ENCODE data around the gene DUOXA1. TPM values are rescaled to one million over a fixed set of nuclear protein-coding genes. Genes with fewer than 3 reads are reported as not detected.
"Not testable (repeated sequence)": the region's sequence is repeated elsewhere in the genome, so short reads cannot be mapped to it uniquely, and the experiment has no call there.

Gene DUOXA1
- total RNA-seq, 1 donor from 2014 or later, result not detected

GRCh38 chr15:45079201-45079600, 50.5 kb downstream of the DUOXA1 start:
- not testable (repeated sequence) for H3K36me3 ChIP-seq; H3F3A ChIP-seq (ENCODE audit: low read depth); H3K4me1 Mint-ChIP-seq; H2AFZ ChIP-seq (replicated peaks); H3K9me3 ChIP-seq (ENCODE audit: low read depth); H3K4me1 ChIP-seq; H3K9me3 Mint-ChIP-seq; H3K4me3 Mint-ChIP-seq; DNase-seq (ENCODE audit: low spot score); H3K27ac Mint-ChIP-seq; H3K9ac ChIP-seq; H3K4me3 ChIP-seq; H3K4me2 ChIP-seq; H3K27me3 ChIP-seq; H4K20me1 ChIP-seq (ENCODE audit: low read depth); H3K27me3 Mint-ChIP-seq (ENCODE audit: insufficient read depth, low read depth); H3K79me2 ChIP-seq (ENCODE audit: low read depth); H3K27ac ChIP-seq; H3K36me3 Mint-ChIP-seq

- H3K36me3 ChIP-seq; H4K20me1 ChIP-seq (ENCODE audit: low read depth); H3K4me3 ChIP-seq; H3K27me3 ChIP-seq; H3K4me1 Mint-ChIP-seq; H3K27ac ChIP-seq; H3K4me1 ChIP-seq; H3K36me3 Mint-ChIP-seq; H2AFZ ChIP-seq (replicated peaks); H3K27ac Mint-ChIP-seq; H3K9me3 Mint-ChIP-seq; H3K4me3 Mint-ChIP-seq; H3K9ac ChIP-seq; H3K79me2 ChIP-seq (ENCODE audit: low read depth); H3K9me3 ChIP-seq (ENCODE audit: low read depth); H3K4me2 ChIP-seq; H3F3A ChIP-seq (ENCODE audit: low read depth); DNase-seq (ENCODE audit: low spot score); H3K27me3 Mint-ChIP-seq (ENCODE audit: insufficient read depth, low read depth): not testable (repeated sequence)
These were observed 52.3 kb downstream of the DUOXA1 start for GRCh38 chr15:45077391-45077790.

GRCh38 chr15:45075440-45076320, 54.0 kb downstream of the DUOXA1 start:
- not testable (repeated sequence) for H3K4me3 ChIP-seq; H3K36me3 Mint-ChIP-seq; H3K4me1 ChIP-seq; H3K4me3 Mint-ChIP-seq; H3K4me1 Mint-ChIP-seq; H4K20me1 ChIP-seq (ENCODE audit: low read depth); H3K9me3 ChIP-seq (ENCODE audit: low read depth); H3K79me2 ChIP-seq (ENCODE audit: low read depth); H2AFZ ChIP-seq (replicated peaks); H3K27ac ChIP-seq; H3K36me3 ChIP-seq; H3K27me3 ChIP-seq; H3K9ac ChIP-seq; H3K4me2 ChIP-seq; H3K27ac Mint-ChIP-seq; H3K9me3 Mint-ChIP-seq; DNase-seq (ENCODE audit: low spot score); H3F3A ChIP-seq (ENCODE audit: low read depth); H3K27me3 Mint-ChIP-seq (ENCODE audit: insufficient read depth, low read depth)

GRCh38 chr15:45073602-45074001, 56.1 kb downstream of the DUOXA1 start:
- not testable (repeated sequence) for H2AFZ ChIP-seq (replicated peaks); H3K27ac Mint-ChIP-seq; H4K20me1 ChIP-seq (ENCODE audit: low read depth); DNase-seq (ENCODE audit: low spot score); H3K79me2 ChIP-seq (ENCODE audit: low read depth); H3K27me3 Mint-ChIP-seq (ENCODE audit: insufficient read depth, low read depth); H3K4me3 ChIP-seq; H3K4me1 Mint-ChIP-seq; H3K4me1 ChIP-seq; H3K9ac ChIP-seq; H3K9me3 ChIP-seq (ENCODE audit: low read depth); H3K36me3 Mint-ChIP-seq; H3K4me2 ChIP-seq; H3K4me3 Mint-ChIP-seq; H3K9me3 Mint-ChIP-seq; H3F3A ChIP-seq (ENCODE audit: low read depth); H3K27me3 ChIP-seq; H3K36me3 ChIP-seq; H3K27ac ChIP-seq

- not testable (repeated sequence) for H4K20me1 ChIP-seq (ENCODE audit: low read depth); H3K27ac Mint-ChIP-seq; H3F3A ChIP-seq (ENCODE audit: low read depth); H3K79me2 ChIP-seq (ENCODE audit: low read depth); H3K4me1 ChIP-seq; DNase-seq (ENCODE audit: low spot score); H3K4me2 ChIP-seq; H3K27ac ChIP-seq; H3K4me1 Mint-ChIP-seq; H3K9me3 ChIP-seq (ENCODE audit: low read depth); H3K9me3 Mint-ChIP-seq; H3K4me3 Mint-ChIP-seq; H3K36me3 ChIP-seq; H3K27me3 Mint-ChIP-seq (ENCODE audit: insufficient read depth, low read depth); H3K36me3 Mint-ChIP-seq; H3K9ac ChIP-seq; H3K27me3 ChIP-seq; H2AFZ ChIP-seq (replicated peaks); H3K4me3 ChIP-seq
These were observed 59.7 kb downstream of the DUOXA1 start for GRCh38 chr15:45069942-45070360.

Other genes with a start within 250 kb of the DUOXA1 start
- gene TERB2, start 173.2 kb downstream of the DUOXA1 start, total RNA-seq (ENCODE audit: low replicate concordance), result not detected in 2 replicates
- 36.7 and 43.4 TPM in 2 replicates for gene SORD, start 106.7 kb downstream of the DUOXA1 start, total RNA-seq (ENCODE audit: low replicate concordance)
- not detected in 2 replicates for gene DUOX2, start 15.7 kb downstream of the DUOXA1 start, total RNA-seq (ENCODE audit: low replicate concordance)
- not detected in 2 replicates for gene DUOXA2, start 15.6 kb downstream of the DUOXA1 start, total RNA-seq (ENCODE audit: low replicate concordance)
- 0.09 and 0.30 TPM in 2 replicates for gene DUOX1, start 115 bp upstream of the DUOXA1 start, total RNA-seq (ENCODE audit: low replicate concordance)
- 32.2 and 53.7 TPM in 2 replicates for gene SHF, start 58.1 kb upstream of the DUOXA1 start, total RNA-seq (ENCODE audit: low replicate concordance)
- gene SLC28A2, start 122.4 kb upstream of the DUOXA1 start, total RNA-seq (ENCODE audit: low replicate concordance), result not detected in 2 replicates
- gene GATM, start 248.7 kb upstream of the DUOXA1 start, total RNA-seq (ENCODE audit: low replicate concordance), result 21.3 and 21.4 TPM in 2 replicates